Measurements from ENCODE around the gene PDE4D.
A peak's percentile ranks its signal among the peaks of the same experiment; 100 is the strongest.

Gene PDE4D

DNA sequence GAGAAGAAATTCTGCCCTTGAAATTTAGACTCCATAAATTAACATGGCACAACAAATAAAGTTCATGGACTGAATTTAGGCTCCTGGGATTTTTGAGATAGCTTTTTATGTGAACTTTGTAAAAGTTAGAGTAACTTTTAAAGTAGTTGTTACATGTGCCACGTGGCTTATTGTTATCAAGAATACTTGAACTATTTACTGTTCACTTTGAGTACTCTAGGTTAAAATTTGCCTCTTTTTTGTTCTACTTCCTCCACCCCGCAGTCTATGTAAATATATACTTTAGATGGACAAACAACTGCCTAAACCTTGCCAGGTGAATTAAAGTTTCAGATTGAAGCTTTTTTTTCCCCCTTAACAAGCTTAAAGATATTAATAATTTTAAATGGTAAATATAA, 852.7 kb downstream of the PDE4D start:
- no peak for TF ChIP-seq CSDC2 (CRISPR knock-in tag; IDR thresholded peaks at IDR 0.05)
- no peak for TF ChIP-seq ISL1 (CRISPR knock-in tag; IDR thresholded peaks at IDR 0.05)
- TF ChIP-seq ESRRG (CRISPR knock-in tag; IDR thresholded peaks at IDR 0.05) = no peak
- TF ChIP-seq RARB (CRISPR knock-in tag; IDR thresholded peaks at IDR 0.05) = no peak
- TF ChIP-seq ZFP30 (CRISPR knock-in tag; IDR thresholded peaks at IDR 0.05) = no peak
- no peak for TF ChIP-seq ZNF8 (CRISPR knock-in tag; IDR thresholded peaks at IDR 0.05)
- TF ChIP-seq ARNTL (CRISPR knock-in tag; IDR thresholded peaks at IDR 0.05; ENCODE audit: borderline replicate concordance, low read depth) = no peak
- no peak for TF ChIP-seq PPARA (CRISPR knock-in tag; IDR thresholded peaks at IDR 0.05; ENCODE audit: borderline replicate concordance)
- TF ChIP-seq ZNF70 (CRISPR knock-in tag; IDR thresholded peaks at IDR 0.05) = no peak
- TF ChIP-seq, protein P1, sequence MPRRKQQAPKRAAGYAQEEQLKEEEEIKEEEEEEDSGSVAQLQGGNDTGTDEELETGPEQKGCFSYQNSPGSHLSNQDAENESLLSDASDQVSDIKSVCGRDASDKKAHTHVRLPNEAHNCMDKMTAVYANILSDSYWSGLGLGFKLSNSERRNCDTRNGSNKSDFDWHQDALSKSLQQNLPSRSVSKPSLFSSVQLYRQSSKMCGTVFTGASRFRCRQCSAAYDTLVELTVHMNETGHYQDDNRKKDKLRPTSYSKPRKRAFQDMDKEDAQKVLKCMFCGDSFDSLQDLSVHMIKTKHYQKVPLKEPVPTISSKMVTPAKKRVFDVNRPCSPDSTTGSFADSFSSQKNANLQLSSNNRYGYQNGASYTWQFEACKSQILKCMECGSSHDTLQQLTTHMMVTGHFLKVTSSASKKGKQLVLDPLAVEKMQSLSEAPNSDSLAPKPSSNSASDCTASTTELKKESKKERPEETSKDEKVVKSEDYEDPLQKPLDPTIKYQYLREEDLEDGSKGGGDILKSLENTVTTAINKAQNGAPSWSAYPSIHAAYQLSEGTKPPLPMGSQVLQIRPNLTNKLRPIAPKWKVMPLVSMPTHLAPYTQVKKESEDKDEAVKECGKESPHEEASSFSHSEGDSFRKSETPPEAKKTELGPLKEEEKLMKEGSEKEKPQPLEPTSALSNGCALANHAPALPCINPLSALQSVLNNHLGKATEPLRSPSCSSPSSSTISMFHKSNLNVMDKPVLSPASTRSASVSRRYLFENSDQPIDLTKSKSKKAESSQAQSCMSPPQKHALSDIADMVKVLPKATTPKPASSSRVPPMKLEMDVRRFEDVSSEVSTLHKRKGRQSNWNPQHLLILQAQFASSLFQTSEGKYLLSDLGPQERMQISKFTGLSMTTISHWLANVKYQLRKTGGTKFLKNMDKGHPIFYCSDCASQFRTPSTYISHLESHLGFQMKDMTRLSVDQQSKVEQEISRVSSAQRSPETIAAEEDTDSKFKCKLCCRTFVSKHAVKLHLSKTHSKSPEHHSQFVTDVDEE (CRISPR knock-in tag; IDR thresholded peaks at IDR 0.05) = no peak
- TF ChIP-seq, protein P2, sequence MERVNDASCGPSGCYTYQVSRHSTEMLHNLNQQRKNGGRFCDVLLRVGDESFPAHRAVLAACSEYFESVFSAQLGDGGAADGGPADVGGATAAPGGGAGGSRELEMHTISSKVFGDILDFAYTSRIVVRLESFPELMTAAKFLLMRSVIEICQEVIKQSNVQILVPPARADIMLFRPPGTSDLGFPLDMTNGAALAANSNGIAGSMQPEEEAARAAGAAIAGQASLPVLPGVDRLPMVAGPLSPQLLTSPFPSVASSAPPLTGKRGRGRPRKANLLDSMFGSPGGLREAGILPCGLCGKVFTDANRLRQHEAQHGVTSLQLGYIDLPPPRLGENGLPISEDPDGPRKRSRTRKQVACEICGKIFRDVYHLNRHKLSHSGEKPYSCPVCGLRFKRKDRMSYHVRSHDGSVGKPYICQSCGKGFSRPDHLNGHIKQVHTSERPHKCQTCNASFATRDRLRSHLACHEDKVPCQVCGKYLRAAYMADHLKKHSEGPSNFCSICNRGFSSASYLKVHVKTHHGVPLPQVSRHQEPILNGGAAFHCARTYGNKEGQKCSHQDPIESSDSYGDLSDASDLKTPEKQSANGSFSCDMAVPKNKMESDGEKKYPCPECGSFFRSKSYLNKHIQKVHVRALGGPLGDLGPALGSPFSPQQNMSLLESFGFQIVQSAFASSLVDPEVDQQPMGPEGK (CRISPR knock-in tag; IDR thresholded peaks at IDR 0.05; ENCODE audit: borderline replicate concordance) = no peak
- TF ChIP-seq, protein P3, sequence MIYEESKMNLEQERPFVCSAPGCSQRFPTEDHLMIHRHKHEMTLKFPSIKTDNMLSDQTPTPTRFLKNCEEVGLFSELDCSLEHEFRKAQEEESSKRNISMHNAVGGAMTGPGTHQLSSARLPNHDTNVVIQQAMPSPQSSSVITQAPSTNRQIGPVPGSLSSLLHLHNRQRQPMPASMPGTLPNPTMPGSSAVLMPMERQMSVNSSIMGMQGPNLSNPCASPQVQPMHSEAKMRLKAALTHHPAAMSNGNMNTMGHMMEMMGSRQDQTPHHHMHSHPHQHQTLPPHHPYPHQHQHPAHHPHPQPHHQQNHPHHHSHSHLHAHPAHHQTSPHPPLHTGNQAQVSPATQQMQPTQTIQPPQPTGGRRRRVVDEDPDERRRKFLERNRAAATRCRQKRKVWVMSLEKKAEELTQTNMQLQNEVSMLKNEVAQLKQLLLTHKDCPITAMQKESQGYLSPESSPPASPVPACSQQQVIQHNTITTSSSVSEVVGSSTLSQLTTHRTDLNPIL (CRISPR knock-in tag; IDR thresholded peaks at IDR 0.05; ENCODE audit: low read depth) = no peak
- TF ChIP-seq ZFP3 (CRISPR knock-in tag; IDR thresholded peaks at IDR 0.05) = no peak
- TF ChIP-seq, protein P4, sequence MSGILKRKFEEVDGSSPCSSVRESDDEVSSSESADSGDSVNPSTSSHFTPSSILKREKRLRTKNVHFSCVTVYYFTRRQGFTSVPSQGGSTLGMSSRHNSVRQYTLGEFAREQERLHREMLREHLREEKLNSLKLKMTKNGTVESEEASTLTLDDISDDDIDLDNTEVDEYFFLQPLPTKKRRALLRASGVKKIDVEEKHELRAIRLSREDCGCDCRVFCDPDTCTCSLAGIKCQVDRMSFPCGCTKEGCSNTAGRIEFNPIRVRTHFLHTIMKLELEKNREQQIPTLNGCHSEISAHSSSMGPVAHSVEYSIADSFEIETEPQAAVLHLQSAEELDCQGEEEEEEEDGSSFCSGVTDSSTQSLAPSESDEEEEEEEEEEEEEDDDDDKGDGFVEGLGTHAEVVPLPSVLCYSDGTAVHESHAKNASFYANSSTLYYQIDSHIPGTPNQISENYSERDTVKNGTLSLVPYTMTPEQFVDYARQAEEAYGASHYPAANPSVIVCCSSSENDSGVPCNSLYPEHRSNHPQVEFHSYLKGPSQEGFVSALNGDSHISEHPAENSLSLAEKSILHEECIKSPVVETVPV (CRISPR knock-in tag; IDR thresholded peaks at IDR 0.05) = no peak
- no peak for TF ChIP-seq TCF4 (CRISPR knock-in tag; IDR thresholded peaks at IDR 0.05; ENCODE audit: borderline replicate concordance)
- ATAC-seq = no peak

DNA sequence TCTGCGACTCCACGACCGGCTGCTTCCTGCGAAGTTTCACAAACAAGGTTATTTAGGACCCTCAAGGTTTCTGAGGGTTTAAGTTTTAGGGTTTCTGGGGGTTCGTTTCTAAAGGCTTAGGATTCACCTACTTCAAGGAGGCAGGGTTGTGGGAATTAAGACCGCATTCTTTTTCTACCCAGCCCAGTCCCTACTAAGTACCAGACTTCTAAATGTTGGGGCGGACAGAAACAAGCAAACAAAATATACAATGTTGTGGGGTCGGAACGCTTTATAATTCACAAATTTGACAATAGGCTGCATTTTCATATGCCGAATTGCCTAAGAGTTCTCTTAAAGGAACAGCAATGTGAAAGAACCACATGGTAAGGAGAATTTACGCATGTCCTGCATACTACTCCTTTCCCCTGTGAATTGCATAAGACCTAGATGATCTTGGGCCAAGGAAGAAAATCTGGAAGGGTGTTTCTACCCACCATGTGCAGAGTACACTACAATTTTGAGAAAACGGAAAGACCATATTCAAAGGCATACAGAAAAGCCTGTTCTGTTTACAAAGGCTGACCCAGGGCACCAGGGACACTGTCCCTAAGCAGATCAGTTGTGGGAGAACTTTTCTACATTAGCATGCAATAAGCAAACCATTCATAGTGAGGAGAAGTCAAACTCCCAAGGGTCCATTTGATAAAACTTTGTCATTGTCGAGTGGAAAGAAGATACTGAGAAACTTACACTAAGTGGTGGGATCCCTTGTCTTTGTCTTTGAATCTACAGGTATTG, 853.3 kb downstream of the PDE4D start:
- ATAC-seq = no peak

DNA sequence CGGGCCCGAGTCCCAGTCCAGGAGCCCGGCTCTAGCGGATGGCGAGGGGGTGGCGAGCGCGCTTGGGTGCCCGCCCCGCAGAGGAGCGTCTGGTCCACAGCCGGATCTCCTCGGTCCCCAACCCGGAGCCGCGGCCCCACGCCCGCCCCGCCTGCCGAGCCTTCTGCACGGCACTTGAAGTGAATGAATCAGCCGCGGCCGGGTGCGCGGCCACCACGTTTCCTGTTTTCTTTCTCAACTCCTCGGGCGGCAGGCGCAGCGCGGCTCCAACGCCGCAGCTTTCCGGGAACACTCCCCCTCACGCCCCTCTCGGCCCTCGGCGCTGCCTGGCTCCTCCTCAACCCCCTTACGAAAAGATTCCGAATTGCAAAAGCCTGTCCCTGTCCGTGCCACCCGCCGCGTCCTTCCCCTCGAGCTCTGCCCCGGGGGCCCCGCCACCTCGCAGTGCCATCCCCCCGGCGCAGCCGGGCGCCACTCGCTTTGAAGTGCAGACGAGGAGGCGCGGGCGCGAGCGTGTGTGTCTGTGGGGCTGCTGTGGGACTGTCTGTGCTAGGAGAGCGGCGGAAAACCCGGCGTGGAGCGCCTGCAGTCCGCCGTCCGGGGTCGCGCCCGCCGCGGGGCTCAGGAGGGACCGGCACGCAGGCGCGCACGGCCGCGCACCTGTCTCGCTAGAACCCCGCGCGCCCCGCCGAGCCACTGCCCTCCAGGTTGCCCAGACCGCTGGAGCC, 854.1 kb downstream of the PDE4D start:
- ATAC-seq = peak; percentile 72
- TF ChIP-seq ESRRG (CRISPR knock-in tag; IDR thresholded peaks at IDR 0.05) = no peak
- TF ChIP-seq ISL1 (CRISPR knock-in tag; IDR thresholded peaks at IDR 0.05) = no peak

More for the DNA sequence above, 853.3 kb downstream of the PDE4D start:
- no peak for TF ChIP-seq ZFP3 (CRISPR knock-in tag; IDR thresholded peaks at IDR 0.05)
- TF ChIP-seq GLIS3 (CRISPR knock-in tag; IDR thresholded peaks at IDR 0.05) = no peak
- no peak for TF ChIP-seq SNAI2 (CRISPR knock-in tag; IDR thresholded peaks at IDR 0.05)
- TF ChIP-seq RARB (CRISPR knock-in tag; IDR thresholded peaks at IDR 0.05) = no peak
- no peak for TF ChIP-seq TOX (CRISPR knock-in tag; IDR thresholded peaks at IDR 0.05; ENCODE audit: borderline replicate concordance)
- no peak for TF ChIP-seq OSR1 (CRISPR knock-in tag; IDR thresholded peaks at IDR 0.05)

DNA sequence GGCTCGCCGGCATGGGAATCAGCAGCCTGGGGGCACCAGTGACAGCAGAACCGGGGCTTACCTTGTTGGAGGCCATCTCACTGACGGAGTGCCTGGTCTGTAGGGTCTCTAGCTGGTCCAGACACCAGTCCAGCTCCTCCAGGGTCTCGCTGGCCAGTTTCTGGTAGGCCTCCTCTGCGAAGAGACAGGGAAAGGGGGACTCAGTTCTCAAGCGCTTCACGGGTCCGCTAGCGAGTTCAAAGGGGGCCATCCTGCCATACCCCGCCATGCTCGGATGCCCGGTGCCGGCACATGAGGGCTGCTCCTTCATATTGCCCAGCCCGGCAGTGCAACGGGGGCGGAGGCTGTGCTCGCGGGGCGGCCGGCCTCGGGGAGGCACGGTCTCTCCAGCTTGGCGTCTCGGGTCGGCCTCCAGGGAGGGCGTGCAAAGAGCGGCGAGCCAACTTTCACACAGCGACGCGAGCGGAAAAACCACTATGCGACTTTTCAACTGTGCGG, 854.7 kb downstream of the PDE4D start:
- no peak for TF ChIP-seq TOX (CRISPR knock-in tag; IDR thresholded peaks at IDR 0.05; ENCODE audit: borderline replicate concordance)
- TF ChIP-seq CSDC2 (CRISPR knock-in tag; IDR thresholded peaks at IDR 0.05) = no peak
- peak; percentile 61 for ATAC-seq

Measured in SK-N-SH treated with all-trans-retinoic acid at 6 μM for 48 hours (cell line).